BE2C (cell line): Measurements from ENCODE around the gene USP4.
"Not testable (repeated sequence)": the region's sequence is repeated elsewhere in the genome, so short reads cannot be mapped to it uniquely, and the experiment has no call there.

ENCODE experiments used
- DNase-seq: peaks from one replicate; pipeline ENCODE4 v3.0.0-alpha.2; 2020
- H3K27me3 ChIP-seq: fragments of 250-450 bp; sonication (Bioruptor Pico); 2 replicates; pipeline ENCODE4 v1.5.1; 2020; ENCODE audit warnings: mild to moderate bottlenecking
- H3K36me3 ChIP-seq: fragments of 250-450 bp; sonication (Bioruptor Pico); 2 replicates; pipeline ENCODE4 v1.5.1; 2020; ENCODE audit warnings: mild to moderate bottlenecking
- H3K4me1 ChIP-seq: fragments of 250-450 bp; sonication (Bioruptor Pico); 2 replicates; pipeline ENCODE4 v1.5.1; 2020
- H3K4me3 ChIP-seq: 2 replicates; pipeline ENCODE4 v1.5.1; 2011; ENCODE audit warnings: low read depth, low read length
- H3K9me3 ChIP-seq: fragments of 250-450 bp; sonication (Bioruptor Pico); 2 replicates; pipeline ENCODE4 v1.5.1; 2020
- TF ChIP-seq, protein P1 (sequence below): IDR thresholded peaks from 2 replicates; pipeline ENCODE4 v1.5.1; 2012; ENCODE audit warnings: mild to moderate bottlenecking, low read depth, low read length

The USP4 gene

GRCh38 chr3:49362561-49362960 is 22.7 kb upstream of the USP4 start:
- Histone ChIP-seq H3K9me3 (no peaks in the 10 kb centered on the region), H3K27me3 (no peaks in the 10 kb centered on the region), H3K4me3 (no peak overlapping the region), H3K4me1 (peaks cover 3% of the 10 kb centered on the region; the same call in 1 of the 2 replicates), H3K36me3 (peaks cover 26% of the 10 kb centered on the region)
- DNase-seq, result no peak
- TF ChIP-seq, protein P1, sequence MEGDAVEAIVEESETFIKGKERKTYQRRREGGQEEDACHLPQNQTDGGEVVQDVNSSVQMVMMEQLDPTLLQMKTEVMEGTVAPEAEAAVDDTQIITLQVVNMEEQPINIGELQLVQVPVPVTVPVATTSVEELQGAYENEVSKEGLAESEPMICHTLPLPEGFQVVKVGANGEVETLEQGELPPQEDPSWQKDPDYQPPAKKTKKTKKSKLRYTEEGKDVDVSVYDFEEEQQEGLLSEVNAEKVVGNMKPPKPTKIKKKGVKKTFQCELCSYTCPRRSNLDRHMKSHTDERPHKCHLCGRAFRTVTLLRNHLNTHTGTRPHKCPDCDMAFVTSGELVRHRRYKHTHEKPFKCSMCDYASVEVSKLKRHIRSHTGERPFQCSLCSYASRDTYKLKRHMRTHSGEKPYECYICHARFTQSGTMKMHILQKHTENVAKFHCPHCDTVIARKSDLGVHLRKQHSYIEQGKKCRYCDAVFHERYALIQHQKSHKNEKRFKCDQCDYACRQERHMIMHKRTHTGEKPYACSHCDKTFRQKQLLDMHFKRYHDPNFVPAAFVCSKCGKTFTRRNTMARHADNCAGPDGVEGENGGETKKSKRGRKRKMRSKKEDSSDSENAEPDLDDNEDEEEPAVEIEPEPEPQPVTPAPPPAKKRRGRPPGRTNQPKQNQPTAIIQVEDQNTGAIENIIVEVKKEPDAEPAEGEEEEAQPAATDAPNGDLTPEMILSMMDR, result no peak

GRCh38 chr3:49359623-49360022 is 19.8 kb upstream of the USP4 start:
- peaks cover 25% of the 10 kb centered on the region for H3K36me3 ChIP-seq
- no peaks in the 10 kb centered on the region for H3K9me3 ChIP-seq
- TF ChIP-seq, protein P1, result no peak
- no peaks in the 10 kb centered on the region for H3K27me3 ChIP-seq
- H3K4me1 ChIP-seq, result peaks cover 3% of the 10 kb centered on the region; the same call in 1 of the 2 replicates
- DNase-seq, result no peak
- no peak overlapping the region for H3K4me3 ChIP-seq

DNA sequence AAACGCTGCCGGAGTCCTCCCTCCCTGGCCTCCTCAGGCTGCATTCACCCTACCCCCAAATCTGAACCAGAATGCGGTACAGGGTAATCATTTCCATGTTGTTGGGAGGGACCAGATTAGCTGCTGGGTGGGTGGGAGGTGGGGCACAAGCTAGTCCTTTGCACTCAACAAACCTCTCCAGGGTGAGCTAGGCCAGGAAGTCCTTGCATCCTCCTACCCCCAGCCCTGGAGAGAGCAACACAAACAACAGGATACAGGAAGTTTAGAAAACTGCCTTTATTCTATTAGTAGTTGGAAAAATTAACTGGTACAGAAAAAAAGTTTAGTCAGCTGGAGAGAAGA is 19.0 kb upstream of the USP4 start:
- DNase-seq, result no peak
- H3K9me3 ChIP-seq, result no peaks in the 10 kb centered on the region
- TF ChIP-seq, protein P1, result no peak
- peaks cover 24% of the 10 kb centered on the region for H3K36me3 ChIP-seq
- H3K4me3 ChIP-seq, result peak overlapping the region; percentile 40
- H3K27me3 ChIP-seq, result no peaks in the 10 kb centered on the region
- H3K4me1 ChIP-seq, result peaks cover 3% of the 10 kb centered on the region; the same call in 1 of the 2 replicates

DNA sequence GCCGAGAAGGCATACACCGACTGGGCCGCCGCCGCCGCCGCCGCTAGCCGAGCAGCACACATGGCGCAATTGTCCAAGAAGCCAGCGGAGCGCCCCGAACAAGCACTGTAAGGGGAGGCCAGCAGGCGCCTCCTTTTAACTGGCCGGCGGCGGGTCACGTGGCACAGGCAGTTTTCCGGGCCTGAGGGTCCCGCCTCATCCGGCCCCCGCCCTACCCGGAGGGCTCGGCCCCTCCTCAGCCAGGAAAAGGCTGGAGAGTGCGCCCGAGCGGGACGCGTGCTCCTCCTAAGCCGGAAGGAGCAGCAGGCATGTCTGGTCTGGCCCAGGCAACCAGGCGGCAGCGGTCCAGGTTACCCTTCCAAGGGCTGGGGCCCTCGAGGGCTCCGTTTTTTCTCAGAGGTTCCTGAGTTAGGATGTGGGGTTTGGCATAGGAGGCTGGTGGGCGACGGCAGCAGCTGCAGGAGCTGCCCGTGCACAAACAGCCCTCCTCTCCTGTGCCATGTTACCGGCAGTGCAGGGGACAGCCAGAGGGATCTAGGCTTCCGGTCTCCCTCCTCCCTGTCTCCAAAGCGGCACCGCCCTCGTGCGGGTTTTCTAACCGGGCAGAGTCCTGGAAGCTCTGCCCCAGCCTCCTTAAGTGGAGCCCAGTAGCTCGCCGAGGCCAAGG is 18.5 kb upstream of the USP4 start, which contains the start of gene GPX1:
TSS of gene GPX1 (minus strand) at position 137 of the 667 bp plus-strand sequence. CDS start at position 62, 75 bp downstream.
- Histone ChIP-seq H3K36me3 (peaks cover 21% of the 10 kb centered on the region), H3K4me3 (peak within 1 kb of the TSS; percentile 75), H3K9me3 (no peaks in the 10 kb centered on the region), H3K4me1 (peaks cover 3% of the 10 kb centered on the region; the same call in 1 of the 2 replicates), H3K27me3 (no peaks in the 10 kb centered on the region)
- peak; percentile 94 for DNase-seq
- TF ChIP-seq, protein P1, result no peak

GRCh38 chr3:49357443-49358216 is 17.8 kb upstream of the USP4 start:
- not testable (repeated sequence) for H3K9me3 ChIP-seq, H3K4me1 ChIP-seq, H3K27me3 ChIP-seq
- Histone ChIP-seq H3K36me3 (peaks cover 21% of the 10 kb centered on the region), H3K4me3 (peak overlapping the region; percentile 75)
- DNase-seq, result peak; percentile 15

DNA sequence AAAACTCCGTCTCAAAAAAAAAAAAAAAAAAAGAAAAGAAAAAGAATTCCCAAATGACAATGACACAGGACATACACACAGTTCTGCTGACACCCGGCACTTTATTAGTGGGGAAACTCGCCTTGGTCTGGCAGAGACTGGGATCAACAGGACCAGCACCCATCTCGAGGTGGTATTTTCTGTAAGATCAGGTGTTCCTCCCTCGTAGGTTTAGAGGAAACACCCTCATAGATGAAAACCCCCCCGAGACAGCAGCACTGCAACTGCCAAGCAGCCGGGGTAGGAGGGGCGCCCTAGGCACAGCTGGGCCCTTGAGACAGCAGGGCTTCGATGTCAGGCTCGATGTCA is 17.2 kb upstream of the USP4 start:
- peaks cover 21% of the 10 kb centered on the region for H3K36me3 ChIP-seq
- not testable (repeated sequence) for DNase-seq, H3K9me3 ChIP-seq, H3K4me1 ChIP-seq, H3K27me3 ChIP-seq
- peak overlapping the region; percentile 75 for H3K4me3 ChIP-seq

DNA sequence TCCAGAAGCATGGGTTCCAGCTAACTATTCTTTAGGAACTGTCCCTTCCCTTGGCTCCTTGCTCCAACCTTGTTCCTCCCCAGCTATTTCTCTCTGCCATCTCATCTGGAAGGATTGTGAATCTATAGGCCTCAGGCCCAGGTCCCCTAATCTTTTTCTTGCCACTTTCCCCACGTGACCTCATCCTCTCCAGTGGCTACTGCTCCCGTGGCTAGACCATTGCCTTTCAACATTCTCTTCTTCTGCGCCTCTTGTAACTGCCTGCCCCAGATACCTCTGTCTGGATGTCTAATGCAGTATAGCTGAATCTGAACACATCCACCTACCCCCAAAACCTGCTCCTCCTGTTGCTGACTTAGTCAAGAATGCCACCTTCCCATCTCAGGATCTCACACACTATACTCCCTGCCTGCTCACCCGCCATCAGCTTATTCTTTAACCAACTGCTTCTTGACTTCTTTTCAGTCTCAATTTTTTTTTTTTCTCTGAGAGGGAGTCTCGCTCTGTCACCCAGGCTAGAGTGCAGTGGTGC is 13.1 kb upstream of the USP4 start:
- no peak for DNase-seq
- no peaks in the 10 kb centered on the region for H3K27me3 ChIP-seq
- H3K36me3 ChIP-seq, result peaks cover 7% of the 10 kb centered on the region
- TF ChIP-seq, protein P1, result no peak
- H3K9me3 ChIP-seq, result no peaks in the 10 kb centered on the region
- H3K4me3 ChIP-seq, result no peak overlapping the region
- no peaks in the 10 kb centered on the region for H3K4me1 ChIP-seq
